Spleen (tissue), 7 donors: ENCODE data around the gene PPP2R5C.

ENCODE experiments used
- CTCF ChIP-seq, 11 experiments: fragments of 200-600 bp in 7 of 11; fragments of 450-650 bp in 4 of 11; sonication (generic) in 4 of 11; IDR thresholded peaks in 8 of 11; conservative IDR thresholded peaks in 3 of 11; 1 replicate in 7 of 11; 2 replicates in 4 of 11; pipeline versions ENCODE4 v1.4.0 to v1.8.0; 2016 to 2021; ENCODE audit warnings: antibody characterized with exemption in 11 of 11, inconsistent platforms in 4 of 11, mild to moderate bottlenecking in 1 of 11
- POLR2A ChIP-seq, 3 donors: fragments of 450-650 bp; IDR thresholded peaks; one replicate each; pipeline ENCODE4 v1.5.1; 2017; ENCODE audit warnings: antibody characterized with exemption in 3 of 3, mild to moderate bottlenecking in 1 of 3
- POLR2AphosphoS5 ChIP-seq, 3 donors: sonication (generic); formaldehyde crosslinking; IDR thresholded peaks; one replicate each; pipeline ENCODE4 v1.5.1; 2017; ENCODE audit warnings: antibody characterized with exemption in 3 of 3
- donor health status: DM: no; HTN: no; CAD: no; lungs with moderate emphysema.
- donor health status: DM: no; HTN: no; CAD: no.
- donor health status: DM: no; HTN: no; CAD: no.

- TF ChIP-seq CTCF (IDR thresholded peaks at IDR 0.05 in 8 of 11, conservative IDR thresholded peaks at IDR 0.05 in 3 of 11) = no peak
- TF ChIP-seq POLR2AphosphoS5 (IDR thresholded peaks at IDR 0.05) = no peak
- TF ChIP-seq POLR2A (IDR thresholded peaks at IDR 0.05) = no peak
Observed at GRCh38 chr14:101726295-101726953, 35.1 kb upstream of the PPP2R5C start.
